Uterus (tissue), 2 donors: ENCODE data around the gene SETD4.

ENCODE experiments used
- CTCF ChIP-seq, 4 experiments: fragments of 200-600 bp in 2 of 4; fragments of 450-650 bp in 2 of 4; sonication (generic) in 2 of 4; IDR thresholded peaks; one replicate each; pipeline ENCODE4 v1.5.1; 2016 to 2019; ENCODE audit warnings: antibody characterized with exemption in 4 of 4, mild to moderate bottlenecking in 2 of 4, moderate library complexity in 1 of 4
- POLR2A ChIP-seq, 2 donors: fragments of 450-650 bp; IDR thresholded peaks; one replicate each; pipeline ENCODE4 v1.6.1; 2016; ENCODE audit warnings: antibody characterized with exemption in 2 of 2, mild to moderate bottlenecking in 1 of 2, moderate library complexity in 1 of 2

- TF ChIP-seq CTCF (IDR thresholded peaks at IDR 0.05): no peak
- TF ChIP-seq POLR2A (IDR thresholded peaks at IDR 0.05): no peak
Measured at GRCh38 chr21:36082237-36082664, 21.9 kb upstream of the SETD4 start.
